Tibial nerve (tissue), 4 donors: Measurements from ENCODE around the gene MDGA2. TPM values are rescaled to one million over a fixed set of nuclear protein-coding genes. Genes with fewer than 3 reads are reported as not detected.
"Not testable (repeated sequence)": the region's sequence is repeated elsewhere in the genome, so short reads cannot be mapped to it uniquely, and the experiment has no call there.

Source experiments
- DNase-seq, 2 donors: peaks; one replicate each; pipeline ENCODE4 v3.0.0-alpha.2; 2019; ENCODE audit warnings: low spot score in 2 of 2
- H3K27ac ChIP-seq, 4 donors: fragments of 200-600 bp; sonication (generic) in 3 of 4; one replicate each; pipeline ENCODE4 v1.5.1; 2017 to 2019; ENCODE audit warnings: mild to moderate bottlenecking in 1 of 4
- H3K27me3 ChIP-seq, 2 donors: fragments of 200-600 bp; sonication (generic) in 1 of 2; one replicate each; pipeline versions ENCODE4 v1.5.1 to v1.6.0; 2017 to 2019
- H3K36me3 ChIP-seq, 3 donors: fragments of 200-600 bp; sonication (generic); one replicate each; pipeline ENCODE4 v1.5.1; 2018 to 2019
- H3K4me1 ChIP-seq, 4 donors: fragments of 200-600 bp; sonication (generic) in 3 of 4; one replicate each; pipeline ENCODE4 v1.5.1; 2017 to 2019
- H3K4me3 ChIP-seq, 4 donors: fragments of 200-600 bp; sonication (generic) in 3 of 4; one replicate each; pipeline ENCODE4 v1.5.1; 2017 to 2019; ENCODE audit warnings: mild to moderate bottlenecking in 1 of 4, moderate library complexity in 1 of 4
- H3K9me3 ChIP-seq, 4 donors: fragments of 200-600 bp; sonication (generic) in 3 of 4; one replicate each; pipeline ENCODE4 v1.5.1; 2017 to 2019
- EP300 ChIP-seq, 2 donors: sonication (generic); formaldehyde crosslinking; IDR thresholded peaks; one replicate each; pipeline ENCODE4 v1.6.1; 2017; ENCODE audit warnings: antibody characterized with exemption in 2 of 2, mild to moderate bottlenecking in 1 of 2
- POLR2A ChIP-seq, 2 donors: fragments of 450-650 bp; IDR thresholded peaks; one replicate each; pipeline ENCODE4 v1.6.1; 2017; ENCODE audit warnings: antibody characterized with exemption in 2 of 2, mild to moderate bottlenecking in 2 of 2, moderate library complexity in 2 of 2
- WGBS, 2 donors: methylation state at CpG; one replicate each; pipeline ENCODE4 v1.1.5; 2018; 5-methylcytosine and 5-hydroxymethylcytosine counted together
- total RNA-seq, 4 donors: library from RNA; depleted of rRNA; stranded (reverse); fragments of >200 nt; gene quantifications; one replicate each; pipeline ENCODE4 v1.1.0, GENCODE V29; 2016
- TF ChIP-seq, protein P1 (sequence below), 5 experiments: fragments of 200-600 bp in 3 of 5; fragments of 450-650 bp in 2 of 5; sonication (generic) in 3 of 5; IDR thresholded peaks; one replicate each; pipeline ENCODE4 v1.5.1; 2016 to 2019; ENCODE audit warnings: antibody characterized with exemption in 5 of 5, mild to moderate bottlenecking in 3 of 5, moderate library complexity in 2 of 5

MDGA2 gene
- total RNA-seq, 4 donors from 2014 or later: under 0.01 TPM; not detected in 3

DNA sequence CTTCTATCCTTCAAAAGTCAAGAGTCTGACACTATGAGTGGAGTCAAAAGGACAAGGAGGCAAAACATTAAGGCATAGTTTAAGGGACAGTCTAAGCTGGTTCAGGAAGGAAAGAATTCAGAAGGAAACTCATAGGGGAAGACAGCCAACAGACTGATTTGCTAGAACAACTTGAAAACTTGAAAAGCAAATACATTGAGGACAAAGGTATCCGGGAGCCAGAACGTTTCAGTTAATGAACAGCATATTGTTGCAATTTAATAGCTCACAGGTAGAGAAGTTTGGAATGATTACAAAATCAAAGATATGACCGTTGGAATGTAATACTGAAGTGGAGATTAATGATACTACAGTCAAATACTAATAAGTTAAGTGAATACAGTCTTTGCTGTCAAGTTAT lies 711.0 kb downstream of the MDGA2 start:
- H3K4me3 ChIP-seq: no peak overlapping the region
- no peaks in the 10 kb centered on the region for H3K4me1 ChIP-seq
- WGBS, 2 donors: 71 to 72% methylated on average over 3 of the region's 3 CpGs
- no peaks in the 10 kb centered on the region for H3K36me3 ChIP-seq
- H3K9me3 ChIP-seq: no peaks in the 10 kb centered on the region
- H3K27ac ChIP-seq: no peak overlapping the region
- TF ChIP-seq POLR2A (IDR thresholded peaks at IDR 0.05) (no peak), EP300 (IDR thresholded peaks at IDR 0.05) (no peak)
- TF ChIP-seq, protein P1, sequence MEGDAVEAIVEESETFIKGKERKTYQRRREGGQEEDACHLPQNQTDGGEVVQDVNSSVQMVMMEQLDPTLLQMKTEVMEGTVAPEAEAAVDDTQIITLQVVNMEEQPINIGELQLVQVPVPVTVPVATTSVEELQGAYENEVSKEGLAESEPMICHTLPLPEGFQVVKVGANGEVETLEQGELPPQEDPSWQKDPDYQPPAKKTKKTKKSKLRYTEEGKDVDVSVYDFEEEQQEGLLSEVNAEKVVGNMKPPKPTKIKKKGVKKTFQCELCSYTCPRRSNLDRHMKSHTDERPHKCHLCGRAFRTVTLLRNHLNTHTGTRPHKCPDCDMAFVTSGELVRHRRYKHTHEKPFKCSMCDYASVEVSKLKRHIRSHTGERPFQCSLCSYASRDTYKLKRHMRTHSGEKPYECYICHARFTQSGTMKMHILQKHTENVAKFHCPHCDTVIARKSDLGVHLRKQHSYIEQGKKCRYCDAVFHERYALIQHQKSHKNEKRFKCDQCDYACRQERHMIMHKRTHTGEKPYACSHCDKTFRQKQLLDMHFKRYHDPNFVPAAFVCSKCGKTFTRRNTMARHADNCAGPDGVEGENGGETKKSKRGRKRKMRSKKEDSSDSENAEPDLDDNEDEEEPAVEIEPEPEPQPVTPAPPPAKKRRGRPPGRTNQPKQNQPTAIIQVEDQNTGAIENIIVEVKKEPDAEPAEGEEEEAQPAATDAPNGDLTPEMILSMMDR (IDR thresholded peaks at IDR 0.05): no peak
- H3K27me3 ChIP-seq: no peaks in the 10 kb centered on the region
- no peak for DNase-seq

DNA sequence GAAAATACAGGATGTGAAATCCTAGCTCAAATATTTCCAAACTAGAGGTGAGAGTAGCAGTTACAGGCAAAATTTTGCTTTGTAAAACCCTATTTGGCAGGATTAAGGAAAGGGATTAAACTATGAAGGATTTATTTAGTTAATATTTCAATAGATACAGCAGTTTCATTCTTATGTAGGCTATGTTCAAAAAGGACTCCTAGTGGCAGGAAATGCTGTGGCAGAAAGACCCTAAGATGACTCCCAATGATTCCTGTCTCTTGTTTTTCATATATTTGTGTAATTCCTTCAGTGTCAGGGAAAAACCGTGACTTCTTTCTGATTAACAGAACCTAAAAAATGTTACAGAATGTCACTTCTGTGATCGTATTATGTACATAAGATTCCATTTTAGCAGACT lies 724.3 kb downstream of the MDGA2 start:
- WGBS, 2 donors: 88 to 89% methylated on average over 2 of the region's 2 CpGs
- no peak overlapping the region for H3K4me3 ChIP-seq
- DNase-seq: no peak
- no peak overlapping the region for H3K27ac ChIP-seq
- no peaks in the 10 kb centered on the region for H3K27me3 ChIP-seq
- H3K9me3 ChIP-seq: peaks cover 0 to 4% (median 0%) of the 10 kb centered on the region in 4 donors
- no peaks in the 10 kb centered on the region for H3K36me3 ChIP-seq
- no peak for TF ChIP-seq POLR2A (IDR thresholded peaks at IDR 0.05)
- no peaks in the 10 kb centered on the region for H3K4me1 ChIP-seq

DNA sequence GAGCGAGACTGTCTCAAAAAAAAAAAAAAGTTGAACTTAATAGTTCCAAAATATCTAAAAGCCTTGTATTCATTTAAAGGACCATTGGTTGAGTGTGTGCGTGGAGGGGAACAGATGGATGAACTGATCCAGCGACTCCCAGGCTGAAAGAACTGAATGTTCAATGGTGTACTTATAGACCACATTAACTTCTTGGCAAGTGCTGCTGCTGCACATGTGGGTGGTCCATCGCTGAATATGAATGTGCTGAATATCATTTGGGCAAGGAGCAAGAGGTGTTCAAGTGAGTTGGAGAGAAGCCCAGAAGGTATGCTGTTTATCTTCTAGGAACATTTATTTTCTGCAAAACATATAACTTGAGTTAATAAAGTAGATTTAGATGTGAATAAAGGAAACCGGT lies 734.8 kb downstream of the MDGA2 start:
- H3K27ac ChIP-seq: no peak overlapping the region
- H3K4me1 ChIP-seq: no peaks in the 10 kb centered on the region
- H3K27me3 ChIP-seq: no peaks in the 10 kb centered on the region
- no peak for DNase-seq
- H3K36me3 ChIP-seq: no peaks in the 10 kb centered on the region
- no peak overlapping the region for H3K4me3 ChIP-seq
- H3K9me3 ChIP-seq: peaks cover 0 to 16% (median 0%) of the 10 kb centered on the region in 4 donors
- WGBS, 2 donors: 63 to 77% methylated on average over 5 of the region's 5 CpGs
- TF ChIP-seq EP300 (IDR thresholded peaks at IDR 0.05): no peak
- TF ChIP-seq, protein P1 (IDR thresholded peaks at IDR 0.05): no peak
- no peak for TF ChIP-seq POLR2A (IDR thresholded peaks at IDR 0.05)

- H3K36me3 ChIP-seq: no peaks in the 10 kb centered on the region
- TF ChIP-seq EP300 (IDR thresholded peaks at IDR 0.05) (no peak), POLR2A (IDR thresholded peaks at IDR 0.05) (no peak)
- TF ChIP-seq, protein P1 (IDR thresholded peaks at IDR 0.05): no peak
- H3K4me1 ChIP-seq: no peaks in the 10 kb centered on the region
- DNase-seq: no peak
- H3K4me3 ChIP-seq: no peak overlapping the region
- WGBS, 2 donors: 92 to 93% methylated on average over 3 of the region's 3 CpGs
- no peaks in the 10 kb centered on the region for H3K9me3 ChIP-seq
- H3K27ac ChIP-seq: no peak overlapping the region
- no peaks in the 10 kb centered on the region for H3K27me3 ChIP-seq
Measured at GRCh38 chr14:46920542-46920941, 754.9 kb downstream of the MDGA2 start.

GRCh38 chr14:46915539-46915938 lies 759.9 kb downstream of the MDGA2 start:
- not testable (repeated sequence) for H3K9me3 ChIP-seq, H3K36me3 ChIP-seq, H3K4me3 ChIP-seq, DNase-seq, H3K27ac ChIP-seq, H3K4me1 ChIP-seq, H3K27me3 ChIP-seq
- WGBS, 2 donors: 61 to 70% methylated on average over 4 of the region's 4 CpGs

GRCh38 chr14:46902837-46903236 lies 772.6 kb downstream of the MDGA2 start:
- Histone ChIP-seq H3K4me3 (no peak overlapping the region), H3K9me3 (no peaks in the 10 kb centered on the region), H3K4me1 (no peaks in the 10 kb centered on the region), H3K27ac (no peak overlapping the region), H3K27me3 (no peaks in the 10 kb centered on the region), H3K36me3 (no peaks in the 10 kb centered on the region)
- no peak for DNase-seq
- 60 to 61% methylated on average over 6 of the region's 6 CpGs for WGBS, 2 donors
- TF ChIP-seq EP300 (IDR thresholded peaks at IDR 0.05) (no peak), POLR2A (IDR thresholded peaks at IDR 0.05) (no peak)
- TF ChIP-seq, protein P1 (IDR thresholded peaks at IDR 0.05): no peak
